ENCODE measurements around the gene MYD88.

The MYD88 gene

DNA sequence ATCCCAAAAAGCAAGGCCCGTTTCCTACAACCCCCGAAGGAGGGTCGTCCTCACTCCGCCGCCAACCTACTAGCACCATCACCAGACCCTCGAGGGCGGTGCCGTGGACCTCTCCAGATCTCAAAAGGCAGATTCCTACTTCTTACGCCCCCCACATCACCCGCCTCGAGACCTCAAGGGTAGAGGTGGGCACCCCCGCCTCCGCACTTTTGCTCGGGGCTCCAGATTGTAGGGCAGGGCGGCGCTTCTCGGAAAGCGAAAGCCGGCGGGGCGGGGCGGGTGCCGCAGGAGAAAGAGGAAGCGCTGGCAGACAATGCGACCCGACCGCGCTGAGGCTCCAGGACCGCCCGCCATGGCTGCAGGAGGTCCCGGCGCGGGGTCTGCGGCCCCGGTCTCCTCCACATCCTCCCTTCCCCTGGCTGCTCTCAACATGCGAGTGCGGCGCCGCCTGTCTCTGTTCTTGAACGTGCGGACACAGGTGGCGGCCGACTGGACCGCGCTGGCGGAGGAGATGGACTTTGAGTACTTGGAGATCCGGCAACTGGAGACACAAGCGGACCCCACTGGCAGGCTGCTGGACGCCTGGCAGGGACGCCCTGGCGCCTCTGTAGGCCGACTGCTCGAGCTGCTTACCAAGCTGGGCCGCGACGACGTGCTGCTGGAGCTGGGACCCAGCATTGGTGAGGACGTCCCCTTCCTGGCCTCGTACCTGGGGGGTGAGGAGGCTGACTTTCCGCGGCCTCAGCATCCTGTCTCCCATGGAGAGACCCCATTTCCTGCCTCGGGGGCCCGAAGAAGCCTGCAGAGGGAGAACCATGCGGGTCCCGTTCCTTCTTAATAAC is at the start of gene MYD88:
TSS of gene MYD88 (plus strand) at position 313 of the 842 bp plus-strand sequence. CDS start at position 353, 40 bp downstream.
- DNase-seq (ENCODE audit: low read depth, low spot score): peak; percentile 72

DNA sequence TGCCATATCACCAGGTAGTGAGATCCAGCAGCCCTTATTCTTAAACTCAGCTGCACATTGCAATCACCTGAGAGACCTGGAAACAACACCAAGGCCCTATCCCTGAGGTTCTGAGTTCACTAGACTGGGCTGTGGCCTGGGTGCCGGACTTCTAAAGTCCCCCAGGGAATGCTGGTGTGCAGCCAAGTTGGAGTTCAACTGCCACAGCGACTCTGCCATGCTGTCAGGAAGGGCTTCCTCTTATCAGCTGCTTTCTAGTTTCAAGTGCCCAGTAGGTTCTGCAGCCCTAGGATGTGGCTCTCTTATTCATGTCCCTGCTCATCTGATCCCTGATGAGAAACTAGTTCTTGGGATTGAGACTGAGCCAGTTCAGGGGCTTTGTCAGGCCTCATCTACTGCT is 49.3 kb upstream of the MYD88 start:
- no peak for DNase-seq (ENCODE audit: low read depth, low spot score)

DNA sequence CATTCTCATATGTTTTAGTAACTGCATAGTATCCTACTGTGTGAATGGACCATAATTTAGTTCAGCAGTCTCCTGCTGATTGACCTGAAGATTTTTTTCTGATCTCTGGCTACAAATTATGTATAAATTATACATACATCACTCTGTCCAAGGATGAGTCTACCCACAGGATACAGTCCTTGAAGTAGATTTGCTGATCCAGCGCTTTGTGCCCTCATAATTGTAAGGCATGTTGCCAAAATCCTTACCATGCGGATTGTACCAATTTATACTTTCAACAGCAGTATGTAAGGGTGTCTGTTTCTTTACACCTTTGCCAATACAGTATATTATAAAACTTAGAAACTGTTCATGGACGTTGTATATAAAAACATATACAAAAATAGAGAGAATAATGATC is 48.0 kb upstream of the MYD88 start:
- DNase-seq (ENCODE audit: low read depth, low spot score): no peak

DNA sequence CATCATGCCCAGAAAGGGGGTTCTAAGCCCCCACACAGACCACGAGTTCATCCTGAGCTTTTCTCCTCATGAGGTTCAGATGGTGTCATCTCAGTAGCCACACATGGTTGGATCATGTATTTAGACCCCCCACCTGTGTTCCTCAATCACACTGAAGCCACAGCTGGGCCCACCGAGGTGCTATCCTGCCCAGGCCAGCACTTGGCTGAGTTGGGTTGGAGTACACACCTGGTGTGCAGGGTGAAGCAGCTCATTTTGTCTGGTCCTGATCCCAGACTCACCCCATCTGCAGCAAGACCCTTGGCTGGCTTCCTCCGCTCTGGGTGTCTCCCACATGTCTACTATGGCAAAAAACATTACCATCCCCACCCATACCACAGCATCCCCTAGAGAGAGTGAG is 43.5 kb upstream of the MYD88 start:
- no peak for DNase-seq (ENCODE audit: low read depth, low spot score)

DNA sequence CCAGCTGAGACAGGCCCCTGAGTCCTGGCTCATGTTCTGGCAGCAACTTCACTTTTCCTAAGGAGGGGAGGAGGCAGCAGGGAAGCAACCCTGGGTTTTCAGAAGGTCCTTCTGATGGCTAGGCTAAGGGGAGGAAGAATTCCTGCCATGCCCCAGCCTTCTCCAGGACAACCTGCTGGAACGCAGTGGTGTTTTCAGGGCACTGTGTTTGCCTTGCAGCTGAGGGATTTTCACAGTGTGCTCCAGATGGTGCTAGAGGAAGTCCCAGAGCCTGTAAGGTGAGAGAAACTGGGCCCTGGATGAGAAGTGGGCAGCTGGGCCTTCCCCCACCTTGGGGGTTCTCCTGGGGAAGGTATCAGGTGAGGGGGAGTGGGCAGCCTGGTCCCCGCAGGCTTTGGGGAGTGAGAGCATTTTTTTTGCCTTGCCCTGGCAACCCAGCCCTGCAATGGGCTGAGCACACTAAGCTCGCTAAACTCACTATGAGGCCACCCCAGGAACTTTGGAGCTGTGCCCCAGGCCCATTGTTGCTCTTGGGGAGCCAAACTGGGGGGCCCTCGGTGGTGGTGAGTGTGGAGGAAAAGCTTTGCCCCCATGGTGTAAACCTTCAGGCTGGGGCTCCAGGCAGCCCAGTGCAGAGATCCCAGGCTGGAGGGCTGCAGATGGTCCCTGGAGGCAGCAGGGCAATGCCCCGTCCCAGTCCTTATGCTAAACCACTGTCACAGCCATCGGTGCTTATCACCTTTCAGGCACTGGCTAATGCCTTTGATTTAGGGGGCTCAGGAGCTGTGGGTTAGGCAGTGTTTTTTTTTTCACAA is 42.6 kb upstream of the MYD88 start:
- DNase-seq (ENCODE audit: low read depth, low spot score): no peak

DNA sequence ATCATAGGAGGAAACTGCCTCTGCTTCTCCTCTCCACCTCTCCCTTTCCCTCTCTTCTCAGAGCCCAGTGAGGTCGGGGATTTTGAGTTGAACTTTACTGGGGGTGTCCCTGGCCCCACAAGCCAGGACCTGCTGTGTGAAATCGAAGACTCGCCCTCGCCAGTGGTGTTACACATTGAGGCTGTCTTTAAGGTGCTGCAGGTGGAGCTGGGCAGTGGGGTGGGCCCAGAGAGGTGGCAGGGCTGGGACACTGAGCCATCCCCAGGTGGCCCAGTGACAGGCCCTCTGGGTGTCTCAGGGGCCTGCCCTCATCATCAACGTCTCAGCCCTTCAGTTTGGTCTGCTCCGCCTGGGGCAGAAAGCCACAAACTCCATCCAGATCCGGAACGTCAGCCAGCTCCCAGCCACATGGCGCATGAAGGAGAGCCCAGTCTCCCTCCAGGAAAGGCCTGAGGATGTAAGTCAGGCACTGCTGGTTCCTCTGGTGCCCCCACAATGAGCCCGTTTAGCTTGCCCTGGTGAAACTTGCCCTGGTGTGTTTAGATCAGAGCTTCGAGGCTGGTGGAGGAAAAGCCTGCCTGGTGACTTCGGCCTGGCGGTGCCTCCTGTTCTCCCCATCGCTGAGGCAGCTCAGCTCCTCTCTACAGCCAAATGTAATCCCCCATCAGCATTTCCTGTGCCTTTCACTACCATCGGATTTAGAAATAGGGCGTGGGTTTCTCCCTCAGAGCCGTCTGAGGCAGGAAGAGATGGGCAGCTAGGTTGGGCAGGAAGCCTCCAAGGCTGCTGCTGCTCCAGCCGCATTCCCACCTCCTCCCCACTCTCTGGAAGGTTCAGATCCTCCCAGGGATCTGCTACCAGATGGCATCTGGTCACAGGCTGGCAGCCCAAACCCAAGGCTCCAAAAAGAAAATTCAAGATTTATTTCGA is 40.8 kb upstream of the MYD88 start:
- no peak for DNase-seq (ENCODE audit: low read depth, low spot score)

DNA sequence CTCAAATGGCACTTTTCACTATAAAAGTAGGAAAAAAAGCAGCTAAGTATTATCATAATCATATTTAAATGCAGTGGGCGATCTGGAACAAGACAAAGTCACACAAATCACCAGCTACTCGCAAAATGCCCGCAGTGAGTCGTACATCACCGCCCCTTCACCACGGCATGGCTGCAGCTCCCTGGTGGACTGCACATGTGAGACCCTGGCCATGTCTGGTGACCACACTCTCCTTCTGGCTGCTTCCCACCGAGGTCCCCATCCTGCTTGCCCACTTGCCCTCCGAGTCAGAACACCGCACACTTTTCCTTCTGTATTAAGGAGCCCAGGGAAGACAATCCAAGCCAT is 40.1 kb upstream of the MYD88 start:
- DNase-seq (ENCODE audit: low read depth, low spot score): no peak

DNA sequence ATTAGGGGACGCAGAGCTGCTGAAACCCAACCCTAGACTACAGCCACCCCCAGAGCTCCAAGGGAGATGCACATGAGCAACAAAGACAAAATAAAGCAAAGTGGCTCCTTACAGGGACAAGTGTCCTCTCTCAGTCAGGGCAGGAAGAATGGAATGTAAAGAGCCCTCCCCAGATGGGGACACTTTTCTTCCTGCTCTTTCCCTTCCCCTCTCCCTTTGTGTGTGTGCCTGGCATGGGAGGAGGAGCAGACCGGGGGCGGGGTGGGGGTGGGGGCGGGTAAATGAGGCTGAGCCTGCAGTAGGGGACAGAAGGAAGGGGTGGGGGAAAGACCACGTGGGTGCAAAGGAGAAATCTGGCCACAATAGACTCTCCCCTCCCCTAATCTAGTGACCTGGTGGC is 38.9 kb upstream of the MYD88 start:
- no peak for DNase-seq (ENCODE audit: low read depth, low spot score)

DNA sequence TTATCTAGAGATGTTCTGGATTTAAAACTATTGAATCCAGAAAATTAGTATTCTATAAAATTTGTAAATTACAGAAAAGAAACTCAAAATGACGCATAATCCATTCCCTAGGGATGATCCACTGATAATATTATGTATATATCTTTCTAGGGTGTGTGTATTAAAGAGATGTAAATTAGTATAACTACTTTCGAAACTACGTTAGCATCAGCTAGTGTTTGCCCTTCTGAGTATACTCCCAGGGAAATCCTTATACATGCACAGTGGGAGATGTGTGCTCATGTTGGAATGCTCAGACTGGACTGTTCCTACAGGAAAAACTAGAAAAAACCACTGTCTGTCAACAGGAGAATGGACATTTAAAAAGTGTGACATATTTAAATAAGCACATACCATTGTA is 38.0 kb upstream of the MYD88 start:
- no peak for DNase-seq (ENCODE audit: low read depth, low spot score)

DNA sequence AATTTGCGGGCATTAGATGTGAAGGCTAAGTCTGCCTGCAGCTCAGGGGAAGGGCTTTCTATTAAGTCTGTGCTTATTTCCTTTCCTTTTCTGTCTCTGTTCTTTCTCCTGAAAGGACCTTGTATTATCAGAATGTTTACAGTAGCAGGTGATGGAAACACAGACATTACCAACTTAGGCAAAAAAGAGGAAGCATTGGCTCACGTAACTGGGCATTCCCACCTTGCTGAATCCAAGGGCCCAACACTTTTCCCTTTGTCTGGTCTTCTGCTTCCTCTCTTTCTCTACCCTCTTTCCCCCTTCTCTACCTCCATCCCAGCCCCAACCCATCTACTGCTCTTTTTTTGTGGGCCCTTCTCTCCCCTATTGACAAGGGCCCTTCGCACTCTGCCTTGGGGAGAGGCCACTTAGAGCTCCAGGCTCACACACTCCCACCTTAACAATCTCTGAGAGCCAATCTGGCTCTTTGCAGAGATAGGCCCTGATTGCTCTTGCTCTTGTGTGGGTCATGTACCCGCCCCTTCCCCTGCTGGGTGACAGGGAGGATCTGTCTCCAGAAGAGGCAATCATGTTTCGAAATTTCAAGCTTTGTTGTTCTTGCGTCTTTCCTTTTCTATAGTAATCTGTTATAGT is 36.5 kb upstream of the MYD88 start:
- DNase-seq (ENCODE audit: low read depth, low spot score): no peak

DNA sequence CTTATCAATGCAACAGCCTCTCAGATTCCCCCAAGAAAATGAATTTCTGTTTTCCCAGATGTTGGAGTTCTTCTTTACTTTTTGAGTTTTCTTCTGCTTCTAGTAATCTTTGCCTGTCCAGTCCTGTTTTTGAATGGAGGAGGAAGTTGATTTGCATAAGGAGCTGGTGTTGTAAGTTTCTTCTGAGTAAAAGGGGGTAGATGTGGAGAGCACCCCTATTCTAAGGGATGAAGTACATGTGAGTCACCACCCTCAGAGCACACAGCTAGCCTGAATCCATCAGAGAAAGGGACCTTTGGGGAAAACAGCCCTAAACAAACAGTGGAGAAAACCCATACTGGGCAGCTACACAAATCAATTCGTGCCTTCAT is 36.0 kb upstream of the MYD88 start:
- no peak for DNase-seq (ENCODE audit: low read depth, low spot score)

DNA sequence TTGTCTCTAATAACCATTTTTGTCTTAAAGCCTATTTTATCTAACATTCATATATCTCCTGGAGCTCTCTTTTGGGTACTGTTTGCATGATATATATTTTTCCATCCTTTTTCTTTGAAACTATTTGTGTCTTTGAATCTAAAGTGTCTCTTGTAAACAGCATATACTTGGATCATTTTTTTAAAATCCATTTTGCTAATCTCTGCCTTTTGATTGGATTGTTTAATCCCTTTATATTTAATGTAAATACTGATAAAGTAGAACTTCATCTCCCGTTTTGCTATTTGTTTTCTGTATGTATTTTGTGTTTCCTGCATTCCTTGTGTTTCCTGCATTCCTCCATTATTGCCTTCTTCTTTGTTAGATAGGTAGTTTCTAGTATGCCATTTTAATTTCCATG is 32.9 kb upstream of the MYD88 start:
- DNase-seq (ENCODE audit: low read depth, low spot score): no peak

DNA sequence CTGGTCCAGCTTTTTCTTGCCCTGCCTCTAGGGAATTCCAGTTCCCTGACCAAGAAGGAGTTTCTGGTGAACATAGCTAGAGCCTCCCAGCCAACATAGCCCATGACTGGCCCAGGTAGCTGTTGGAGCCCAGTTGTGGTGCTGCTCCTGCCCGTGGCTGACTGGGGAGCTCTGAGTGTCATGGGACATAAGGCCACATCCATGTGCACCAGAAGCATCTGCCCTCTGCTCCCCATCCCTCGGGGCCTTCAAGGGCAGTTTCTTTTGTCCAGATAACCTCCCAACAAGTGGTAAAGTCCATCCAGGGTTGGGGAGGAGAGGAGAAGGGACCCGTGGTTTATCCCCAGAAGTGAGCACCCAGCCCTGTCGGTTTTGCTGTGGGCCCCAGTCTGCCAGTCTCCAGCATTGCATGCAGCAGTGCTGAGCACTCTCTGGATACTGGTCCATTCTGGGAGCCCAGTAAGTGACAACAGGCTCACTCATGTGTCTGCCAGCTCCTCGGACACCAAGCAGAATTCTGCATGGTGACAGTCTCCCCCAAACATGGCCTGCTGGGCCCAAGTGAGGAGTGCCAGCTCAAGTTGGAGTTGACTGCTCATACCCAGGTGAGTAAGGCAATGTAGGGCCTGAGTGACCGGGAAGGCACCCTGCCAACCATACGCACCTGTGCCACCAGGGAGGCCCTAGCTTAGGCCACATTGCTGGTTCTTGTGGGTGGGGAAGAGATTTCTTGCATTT is 30.4 kb upstream of the MYD88 start:
- DNase-seq (ENCODE audit: low read depth, low spot score): no peak

DNA sequence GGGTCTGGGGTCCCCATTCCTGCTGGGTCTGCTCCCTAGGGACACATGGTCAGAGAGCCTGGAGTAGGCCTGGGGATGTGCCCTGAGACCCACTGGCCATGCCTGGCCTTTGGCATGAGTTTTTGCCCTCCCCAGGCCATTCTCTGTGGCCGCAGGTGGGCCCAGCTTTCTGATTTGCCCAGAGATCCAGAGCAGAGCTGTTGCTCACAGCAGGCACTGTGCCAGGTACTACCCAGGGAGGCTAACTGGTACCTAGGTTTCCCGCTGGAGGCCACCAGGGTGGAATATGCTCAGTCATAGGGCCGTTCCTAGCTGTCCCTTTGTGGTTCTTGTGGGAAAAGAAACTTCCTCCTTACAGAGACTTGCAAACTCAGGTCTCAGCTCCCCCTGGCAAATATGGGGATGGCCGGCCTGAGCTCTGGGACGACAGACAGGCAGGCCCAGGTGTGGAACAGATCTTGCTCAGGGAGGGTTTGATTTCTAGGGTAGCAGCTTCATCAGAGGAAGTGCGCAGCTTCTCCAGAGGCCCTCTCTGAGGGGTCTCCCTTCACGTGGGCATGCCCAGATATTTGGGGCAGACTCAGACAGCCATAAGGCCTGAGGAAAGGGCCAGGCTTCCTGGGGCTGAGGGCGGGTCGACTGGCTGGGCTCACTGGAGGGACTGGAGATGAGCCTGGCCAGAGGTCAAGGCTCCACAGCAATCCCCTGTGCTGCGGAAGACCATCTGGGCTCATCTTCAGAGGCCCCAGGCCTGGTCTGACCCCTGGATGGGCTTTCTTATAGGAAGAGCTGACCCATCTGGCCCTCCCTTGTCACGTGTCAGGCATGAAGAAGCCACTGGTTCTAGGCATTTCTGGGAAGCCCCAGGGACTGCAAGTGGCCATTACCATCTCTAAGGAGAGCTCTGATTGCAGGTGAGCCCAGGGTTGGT is 29.5 kb upstream of the MYD88 start:
- DNase-seq (ENCODE audit: low read depth, low spot score): no peak

DNA sequence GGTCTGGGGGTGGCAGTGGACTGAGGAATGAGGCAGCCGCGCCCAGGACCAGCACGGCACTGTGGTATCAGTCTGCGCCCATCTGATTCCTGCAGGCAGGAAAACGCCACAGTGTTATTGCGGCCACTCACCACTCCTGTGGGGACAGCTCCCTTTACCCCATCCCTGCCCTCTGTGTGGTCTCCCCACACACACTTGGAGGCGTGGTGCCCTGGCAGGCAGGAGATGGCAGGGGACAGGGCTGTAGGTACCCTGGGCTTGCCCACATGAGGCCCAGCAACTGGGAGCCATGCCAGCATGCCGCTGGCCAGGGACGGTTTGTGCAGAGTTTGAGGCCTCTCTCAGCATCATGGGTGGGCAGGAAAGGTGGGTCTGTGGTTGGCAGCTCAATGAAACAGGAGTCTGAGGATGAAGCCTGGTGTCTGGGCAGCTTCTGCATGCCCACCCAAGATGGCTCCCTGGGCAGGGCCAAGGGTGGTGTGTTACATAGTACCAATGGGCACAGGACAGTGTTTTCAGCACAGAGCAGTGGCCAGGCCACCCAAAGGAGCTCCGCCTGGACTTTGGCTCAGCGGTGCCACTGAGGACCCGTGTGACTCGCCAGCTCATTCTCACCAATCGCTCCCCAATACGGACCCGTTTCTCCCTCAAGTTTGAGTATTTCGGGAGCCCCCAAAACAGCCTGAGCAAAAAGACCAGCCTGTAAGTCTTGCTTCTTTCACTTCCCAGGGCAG is 28.7 kb upstream of the MYD88 start:
- no peak for DNase-seq (ENCODE audit: low read depth, low spot score)

DNA sequence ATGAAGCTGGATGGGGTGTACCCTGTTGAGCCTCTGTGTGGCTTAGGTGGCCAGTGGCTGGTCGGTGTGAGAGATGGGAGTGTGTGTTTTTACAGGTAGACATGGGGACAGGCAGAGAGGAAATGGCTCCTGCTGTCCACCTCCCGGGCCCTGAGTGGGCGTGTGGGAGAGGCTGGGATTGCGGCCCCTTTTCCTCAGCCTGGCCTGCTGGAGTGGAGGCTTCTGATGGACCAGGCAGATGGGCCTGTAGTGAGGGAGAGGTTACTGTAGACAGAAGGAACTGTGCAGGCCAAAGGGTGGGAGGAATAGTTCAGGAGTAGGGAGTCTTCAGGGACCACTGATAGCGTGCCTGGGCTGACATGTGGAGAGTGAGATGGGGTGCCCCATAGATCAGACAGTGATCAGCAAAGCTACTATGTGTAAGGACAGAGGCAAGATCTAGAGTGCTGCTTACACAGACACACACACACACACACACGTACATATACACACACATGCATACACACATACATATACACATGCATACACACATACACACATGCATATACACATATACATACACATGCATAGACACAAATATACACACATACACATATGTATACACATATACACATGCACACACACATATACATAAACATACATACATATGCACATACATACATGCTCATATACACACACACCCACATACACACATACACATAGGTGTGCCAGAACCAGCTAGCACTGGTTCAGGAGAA is 28.0 kb upstream of the MYD88 start:
- DNase-seq (ENCODE audit: low read depth, low spot score): no peak

DNA sequence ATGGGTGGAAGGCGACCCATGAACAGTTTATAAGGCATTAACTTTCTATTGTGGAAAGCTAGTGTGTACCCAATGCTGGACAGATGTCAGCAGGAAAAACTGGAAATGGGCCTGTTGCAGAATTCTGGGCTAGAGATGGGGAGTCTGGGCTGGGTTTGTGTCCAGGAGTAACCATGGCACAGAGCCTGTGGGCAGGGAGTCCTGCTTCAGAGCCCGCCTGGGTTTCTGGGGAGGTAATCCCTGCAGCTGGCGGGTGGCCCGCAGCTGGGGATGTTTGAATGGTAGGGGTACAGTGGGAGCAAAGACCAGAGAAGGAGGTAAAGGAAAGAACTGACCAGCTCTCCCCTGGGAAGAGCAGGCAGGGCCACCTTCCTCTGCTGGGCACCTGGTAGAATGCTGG is 27.3 kb upstream of the MYD88 start:
- no peak for DNase-seq (ENCODE audit: low read depth, low spot score)

DNA sequence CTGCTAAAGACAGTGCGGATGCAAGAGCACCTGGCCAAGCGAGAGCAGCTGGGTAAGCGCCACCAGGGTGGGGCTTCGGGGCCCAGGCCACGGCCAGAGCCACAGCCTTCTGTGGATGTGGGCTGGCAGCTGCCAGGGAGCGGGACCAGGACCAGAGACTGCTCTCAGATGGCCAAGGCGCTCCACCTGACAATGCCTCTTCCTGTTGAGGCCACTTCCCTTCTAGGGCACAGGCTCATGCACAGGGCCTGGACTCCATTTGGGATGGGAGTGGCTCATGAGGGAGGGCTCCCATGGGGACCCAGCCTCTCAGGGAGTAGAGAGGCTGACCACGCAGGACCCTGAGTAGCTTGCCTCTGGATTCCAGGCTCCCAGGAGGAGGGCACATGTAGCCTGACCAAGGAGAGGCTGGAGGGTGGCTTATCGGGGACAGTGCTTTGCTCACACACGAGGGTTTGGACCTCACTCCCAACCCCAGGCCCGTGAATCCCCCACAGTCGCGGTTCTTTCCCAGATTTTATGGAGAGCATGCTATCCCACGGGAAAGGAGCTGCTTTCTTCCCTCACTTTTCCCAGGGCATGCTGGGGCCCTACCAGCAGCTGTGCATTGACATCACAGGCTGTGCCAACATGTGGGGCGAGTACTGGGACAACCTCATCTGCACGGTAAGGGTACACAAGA is 26.6 kb upstream of the MYD88 start:
- DNase-seq (ENCODE audit: low read depth, low spot score): no peak
